Thoracic aorta (tissue), 2 donors: Measurements from ENCODE around the gene MITF. TPM values are rescaled to one million over a fixed set of nuclear protein-coding genes. Genes with fewer than 3 reads are reported as not detected.

Experiments used
- ATAC-seq: fragments of 150-250 bp; one replicate; pipeline ENCODE4 v1.8.0; 2017; ENCODE audit warnings: low read depth; ENCODE audit not compliant: insufficient number of reproducible peaks, low FRiP score
- DNase-seq: peaks from one replicate; pipeline ENCODE4 v3.0.0-alpha.2; 2020; ENCODE audit warnings: low spot score
- H3K27ac ChIP-seq, 2 donors: fragments of 200-600 bp; sonication (generic); 1 replicate in 1 of 2; 2 replicates in 1 of 2; pipeline ENCODE4 v1.5.1; 2016; ENCODE audit warnings: mild to moderate bottlenecking in 2 of 2, moderate library complexity in 2 of 2
- H3K27me3 ChIP-seq: fragments of 200-600 bp; sonication (generic); replicated peaks from 2 replicates; pipeline ENCODE4 v1.6.0; 2016; ENCODE audit warnings: mild to moderate bottlenecking; ENCODE audit not compliant: insufficient read depth
- H3K36me3 ChIP-seq: fragments of 200-600 bp; sonication (generic); one replicate; pipeline ENCODE4 v1.5.1; 2016
- H3K4me1 ChIP-seq, 2 donors: fragments of 200-600 bp; sonication (generic); 1 replicate in 1 of 2; 2 replicates in 1 of 2; pipeline versions ENCODE4 v1.5.1 to v1.6.0; 2016; ENCODE audit warnings: low read depth in 2 of 2, mild to moderate bottlenecking in 1 of 2; ENCODE audit not compliant: control insufficient read depth in 1 of 2
- H3K4me3 ChIP-seq: fragments of 200-600 bp; sonication (generic); 2 replicates; pipeline ENCODE4 v1.5.1; 2016; ENCODE audit warnings: mild to moderate bottlenecking
- H3K9me3 ChIP-seq: fragments of 200-600 bp; sonication (generic); 2 replicates; pipeline ENCODE4 v1.5.1; 2016
- CTCF ChIP-seq: fragments of 200-600 bp; sonication (generic); IDR thresholded peaks from one replicate; pipeline ENCODE4 v1.5.1; 2019; ENCODE audit warnings: antibody characterized with exemption
- total RNA-seq, 2 donors: library from RNA; depleted of rRNA; stranded (reverse); fragments of >200 nt; gene quantifications; one replicate each; pipeline versions ENCODE4 v1.1.0 to v1.2.3, GENCODE V29; 2016

Gene MITF
- total RNA-seq, 2 donors from 2014 or later = 12.3 to 12.7 TPM

DNA sequence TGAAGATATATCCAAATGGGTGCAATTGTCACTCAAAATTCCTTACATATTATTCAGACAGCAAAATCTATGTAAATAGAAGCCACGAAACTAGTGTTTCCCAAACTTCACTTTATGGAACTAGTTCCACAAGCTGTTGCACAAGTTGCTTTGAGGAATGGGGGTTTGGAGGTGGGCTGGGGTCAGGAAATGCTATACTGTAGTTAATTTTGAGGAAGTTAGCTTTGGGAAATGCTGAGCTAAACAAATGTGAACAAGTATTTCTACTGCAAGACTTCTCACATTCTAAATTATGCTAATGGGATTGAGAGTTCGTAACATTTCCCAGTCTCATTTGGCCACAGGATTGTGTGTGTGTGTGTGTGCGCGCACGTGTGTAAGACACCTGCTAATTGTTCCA is 231.6 kb downstream of the MITF start:
- no peak for TF ChIP-seq CTCF
- H3K4me1 ChIP-seq = no peaks in the 10 kb centered on the region
- H3K4me3 ChIP-seq = no peak overlapping the region
- H3K27ac ChIP-seq = no peak overlapping the region
- no peaks in the 10 kb centered on the region for H3K27me3 ChIP-seq
- no peaks in the 10 kb centered on the region for H3K36me3 ChIP-seq
- no peaks in the 10 kb centered on the region for H3K9me3 ChIP-seq
- ATAC-seq (no peak), DNase-seq (no peak)

DNA sequence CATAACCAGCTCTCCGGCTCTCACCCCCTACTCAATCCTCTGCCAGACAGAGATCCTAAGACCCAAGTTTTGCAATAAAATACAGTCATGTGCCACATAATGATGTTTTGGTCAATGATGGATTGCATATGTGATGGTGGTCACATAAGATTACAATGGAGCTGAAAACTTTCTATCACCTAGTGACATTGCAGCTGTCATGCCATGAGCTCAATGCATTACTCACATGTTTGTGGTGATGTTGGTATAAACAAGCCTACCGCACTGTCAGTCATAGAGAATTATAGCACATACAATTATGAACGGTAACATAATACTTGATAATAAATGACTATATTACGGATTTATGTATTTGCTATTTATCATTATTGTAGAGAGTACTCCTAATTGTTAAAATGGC is 233.4 kb downstream of the MITF start:
- Histone ChIP-seq H3K27ac (no peak overlapping the region), H3K36me3 (no peaks in the 10 kb centered on the region), H3K9me3 (no peaks in the 10 kb centered on the region), H3K4me1 (no peaks in the 10 kb centered on the region), H3K27me3 (no peaks in the 10 kb centered on the region), H3K4me3 (no peak overlapping the region)
- no peak for ATAC-seq
- DNase-seq = no peak
- TF ChIP-seq CTCF = no peak

DNA sequence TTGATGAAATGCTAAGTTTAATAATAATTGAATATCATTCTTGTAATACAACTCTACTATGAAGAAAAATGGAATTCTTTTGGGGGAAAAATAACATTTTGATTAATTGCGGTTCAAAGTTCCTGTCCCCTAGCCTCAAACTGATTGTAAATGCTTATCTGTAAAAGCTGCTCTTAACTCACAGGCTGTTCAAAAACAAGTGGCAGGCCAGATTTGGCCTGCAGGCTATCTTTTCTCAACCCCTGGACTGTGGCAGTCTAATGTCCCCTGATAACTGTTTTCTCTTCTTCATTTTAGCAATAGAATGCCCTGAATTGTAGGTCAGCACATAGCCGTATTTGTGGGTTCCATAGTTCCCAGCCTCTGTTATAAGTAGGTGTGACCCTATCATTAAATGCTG is 236.8 kb downstream of the MITF start:
- ATAC-seq = no peak
- Histone ChIP-seq H3K36me3 (no peaks in the 10 kb centered on the region), H3K9me3 (peaks cover 7% of the 10 kb centered on the region), H3K4me1 (no peaks in the 10 kb centered on the region), H3K27me3 (no peaks in the 10 kb centered on the region), H3K4me3 (no peak overlapping the region), H3K27ac (no peak overlapping the region)
- no peak for DNase-seq
- TF ChIP-seq CTCF = no peak

DNA sequence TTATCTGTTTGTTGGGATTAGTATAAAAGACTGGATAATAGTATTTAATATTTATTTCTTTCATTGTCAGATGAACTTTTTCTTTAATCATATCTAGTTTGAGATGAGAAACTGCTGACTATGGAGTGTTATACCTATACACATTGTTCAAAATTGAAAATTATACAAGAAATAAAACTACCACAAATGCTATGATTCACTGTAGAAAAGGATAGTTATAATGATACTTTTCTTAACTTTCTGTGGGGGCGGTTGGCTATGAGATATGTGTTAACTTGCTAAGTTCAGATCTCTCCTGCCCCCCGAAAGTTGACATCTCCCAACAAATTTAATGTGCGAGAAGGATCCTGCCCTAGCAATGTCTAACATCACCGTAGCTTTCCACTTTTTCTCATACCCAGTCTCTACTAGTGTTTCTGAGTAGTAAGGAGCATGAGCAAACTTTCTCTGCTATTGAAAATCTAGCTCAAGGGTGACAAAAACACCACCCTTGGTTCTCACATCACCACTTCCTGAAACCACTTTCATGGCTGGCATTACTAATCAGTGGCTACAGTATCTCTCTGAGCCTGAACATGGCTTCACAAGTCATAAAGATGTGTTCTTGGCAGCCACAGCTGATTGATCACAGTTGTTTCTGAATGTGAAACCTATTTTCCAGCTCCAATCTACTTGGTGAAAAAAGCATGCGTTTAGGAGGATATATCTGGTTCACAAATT is 244.4 kb downstream of the MITF start:
- no peak for DNase-seq
- no peaks in the 10 kb centered on the region for H3K4me1 ChIP-seq
- no peaks in the 10 kb centered on the region for H3K9me3 ChIP-seq
- no peak for ATAC-seq
- H3K27me3 ChIP-seq = no peaks in the 10 kb centered on the region
- no peak overlapping the region for H3K4me3 ChIP-seq
- no peak for TF ChIP-seq CTCF
- H3K27ac ChIP-seq = no peak overlapping the region
- no peaks in the 10 kb centered on the region for H3K36me3 ChIP-seq

DNA sequence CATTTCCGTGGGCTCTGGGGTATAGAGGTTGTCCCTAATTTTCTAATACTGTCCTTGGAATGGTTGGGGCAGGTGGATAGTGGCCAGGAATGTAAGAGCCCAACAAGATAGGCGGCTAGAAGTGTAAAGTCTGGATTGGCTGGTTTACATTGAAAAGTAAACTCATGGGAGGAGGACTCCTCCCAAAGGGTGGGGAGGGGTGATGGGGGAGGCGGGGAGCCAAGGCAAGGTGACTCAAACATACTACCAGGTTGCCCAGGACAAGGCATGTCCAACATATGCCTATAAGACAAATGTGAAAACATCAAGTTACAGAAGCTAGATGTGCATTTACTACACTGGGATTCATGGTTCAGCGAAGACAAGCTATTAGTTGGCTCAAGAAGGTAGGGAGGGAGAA is 246.0 kb downstream of the MITF start:
- Histone ChIP-seq H3K27ac (no peak overlapping the region), H3K36me3 (no peaks in the 10 kb centered on the region), H3K9me3 (no peaks in the 10 kb centered on the region), H3K27me3 (no peaks in the 10 kb centered on the region), H3K4me3 (no peak overlapping the region), H3K4me1 (no peaks in the 10 kb centered on the region)
- no peak for DNase-seq
- TF ChIP-seq CTCF = no peak
- ATAC-seq = no peak
